MM.1S (cell line): ENCODE data around the gene NIPBL.
"Not testable (repeated sequence)": the region's sequence is repeated elsewhere in the genome, so short reads cannot be mapped to it uniquely, and the experiment has no call there.

ENCODE experiments used
- DNase-seq: peaks from one replicate; pipeline ENCODE4 v3.0.0-alpha.2; 2015
- H2AFZ ChIP-seq: fragments of 300-600 bp; sonication (generic); 2 replicates; pipeline ENCODE4 v1.6.0; 2016; ENCODE audit warnings: antibody characterized with exemption, low read length
- H3F3A ChIP-seq: fragments of 300-600 bp; sonication (generic); 2 replicates; pipeline ENCODE4 v1.6.1; 2016; ENCODE audit warnings: mild to moderate bottlenecking, antibody characterized with exemption, low read length, moderate library complexity, mixed read lengths; ENCODE audit not compliant: insufficient read depth
- H3K27ac ChIP-seq: fragments of 300-600 bp; sonication (generic); 2 replicates; pipeline ENCODE4 v1.5.1; 2016; ENCODE audit warnings: mild to moderate bottlenecking, low read length
- H3K27me3 ChIP-seq: fragments of 300-600 bp; sonication (generic); replicated peaks from 2 replicates; pipeline ENCODE4 v1.6.0; 2016; ENCODE audit warnings: low read length; ENCODE audit not compliant: insufficient read depth
- H3K36me3 ChIP-seq: fragments of 300-600 bp; sonication (generic); replicated peaks from 2 replicates; pipeline ENCODE4 v1.6.1; 2016; ENCODE audit warnings: mild to moderate bottlenecking, low read length, mixed read lengths; ENCODE audit not compliant: insufficient read depth
- H3K4me1 ChIP-seq: fragments of 300-600 bp; sonication (generic); 2 replicates; pipeline ENCODE4 v1.6.1; 2016; ENCODE audit warnings: low read length, mixed read lengths
- H3K4me2 ChIP-seq: fragments of 300-600 bp; sonication (generic); 2 replicates; pipeline ENCODE4 v1.6.0; 2016; ENCODE audit warnings: low read depth, low read length
- H3K4me3 ChIP-seq: fragments of 300-600 bp; sonication (generic); 2 replicates; pipeline ENCODE4 v1.5.1; 2016; ENCODE audit warnings: low read length, mixed read lengths
- H3K79me2 ChIP-seq: fragments of 300-600 bp; sonication (generic); 2 replicates; pipeline ENCODE4 v1.6.1; 2016; ENCODE audit warnings: mixed run types, low read length, mixed read lengths
- H3K9ac ChIP-seq: fragments of 300-600 bp; sonication (generic); 2 replicates; pipeline ENCODE4 v1.6.1; 2016; ENCODE audit warnings: low read length, mixed read lengths
- H3K9me2 ChIP-seq: fragments of 300-600 bp; sonication (generic); replicated peaks from 2 replicates; pipeline ENCODE4 v1.6.1; 2016; ENCODE audit warnings: mild to moderate bottlenecking, low read length, mixed read lengths; ENCODE audit not compliant: insufficient read depth
- H3K9me3 ChIP-seq: fragments of 300-600 bp; sonication (generic); replicated peaks from 2 replicates; pipeline ENCODE4 v1.6.1; 2016; ENCODE audit warnings: mild to moderate bottlenecking, low read length, mixed read lengths; ENCODE audit not compliant: insufficient read depth
- H4K20me1 ChIP-seq: fragments of 300-600 bp; sonication (generic); 2 replicates; pipeline ENCODE4 v1.6.1; 2016; ENCODE audit warnings: mild to moderate bottlenecking, low read length, moderate library complexity, mixed read lengths; ENCODE audit not compliant: insufficient read depth
- EZH2 ChIP-seq: fragments of 300-600 bp; sonication (generic); optimal IDR thresholded peaks from 2 replicates; pipeline ENCODE3; 2017; ENCODE audit warnings: low read depth, mild to moderate bottlenecking, antibody characterized with exemption, low read length, mixed read lengths
- EZH2phosphoT487 ChIP-seq: fragments of 300-600 bp; sonication (generic); IDR thresholded peaks from 2 replicates; pipeline ENCODE4 v1.6.1; 2018; ENCODE audit warnings: antibody characterized with exemption, low read length
- TF ChIP-seq, protein P1 (sequence below): fragments of 300-600 bp; sonication (generic); IDR thresholded peaks from 2 replicates; pipeline ENCODE4 v1.5.1; 2016; ENCODE audit warnings: antibody characterized with exemption, low read length, mixed read lengths

The NIPBL gene

DNA sequence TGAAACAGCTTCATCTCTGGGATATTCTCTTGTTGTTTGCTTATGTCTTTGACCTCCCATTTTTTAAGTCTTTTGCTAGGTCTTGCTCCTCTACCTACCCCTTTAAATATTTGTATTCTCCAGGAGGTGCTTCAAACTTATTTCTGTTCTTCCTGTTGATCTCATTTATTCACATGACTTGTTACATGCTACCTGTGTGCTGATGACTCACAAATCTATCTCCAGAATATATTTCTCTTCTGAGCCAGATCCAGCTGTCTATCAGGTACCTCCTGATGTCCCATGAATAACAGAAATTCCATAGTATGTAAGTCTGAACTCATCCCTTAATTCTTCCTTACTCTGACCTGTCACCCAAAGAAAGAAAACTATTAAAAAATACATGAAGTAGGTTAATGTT lies 11.0 kb downstream of the NIPBL start:
- TF ChIP-seq EZH2phosphoT487: no peak
- no peak for TF ChIP-seq EZH2
- TF ChIP-seq, protein P1, sequence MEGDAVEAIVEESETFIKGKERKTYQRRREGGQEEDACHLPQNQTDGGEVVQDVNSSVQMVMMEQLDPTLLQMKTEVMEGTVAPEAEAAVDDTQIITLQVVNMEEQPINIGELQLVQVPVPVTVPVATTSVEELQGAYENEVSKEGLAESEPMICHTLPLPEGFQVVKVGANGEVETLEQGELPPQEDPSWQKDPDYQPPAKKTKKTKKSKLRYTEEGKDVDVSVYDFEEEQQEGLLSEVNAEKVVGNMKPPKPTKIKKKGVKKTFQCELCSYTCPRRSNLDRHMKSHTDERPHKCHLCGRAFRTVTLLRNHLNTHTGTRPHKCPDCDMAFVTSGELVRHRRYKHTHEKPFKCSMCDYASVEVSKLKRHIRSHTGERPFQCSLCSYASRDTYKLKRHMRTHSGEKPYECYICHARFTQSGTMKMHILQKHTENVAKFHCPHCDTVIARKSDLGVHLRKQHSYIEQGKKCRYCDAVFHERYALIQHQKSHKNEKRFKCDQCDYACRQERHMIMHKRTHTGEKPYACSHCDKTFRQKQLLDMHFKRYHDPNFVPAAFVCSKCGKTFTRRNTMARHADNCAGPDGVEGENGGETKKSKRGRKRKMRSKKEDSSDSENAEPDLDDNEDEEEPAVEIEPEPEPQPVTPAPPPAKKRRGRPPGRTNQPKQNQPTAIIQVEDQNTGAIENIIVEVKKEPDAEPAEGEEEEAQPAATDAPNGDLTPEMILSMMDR: no peak
- no peak for DNase-seq
- Histone ChIP-seq H3K79me2 (peaks cover 95% of the 10 kb centered on the region), H3K27me3 (no peaks in the 10 kb centered on the region), H3K9me3 (no peaks in the 10 kb centered on the region), H3K4me1 (peaks cover 11% of the 10 kb centered on the region), H3K4me3 (no peak overlapping the region), H3K9me2 (no peaks in the 10 kb centered on the region), H3K27ac (no peak overlapping the region), H3K4me2 (peak overlapping the region; percentile 25; the same call in 1 of the 2 replicates), H3K36me3 (no peaks in the 10 kb centered on the region), H4K20me1 (peaks cover 36% of the 10 kb centered on the region), H3F3A (no peaks in the 10 kb centered on the region), H2AFZ (no peak overlapping the region), H3K9ac (no peak overlapping the region)

DNA sequence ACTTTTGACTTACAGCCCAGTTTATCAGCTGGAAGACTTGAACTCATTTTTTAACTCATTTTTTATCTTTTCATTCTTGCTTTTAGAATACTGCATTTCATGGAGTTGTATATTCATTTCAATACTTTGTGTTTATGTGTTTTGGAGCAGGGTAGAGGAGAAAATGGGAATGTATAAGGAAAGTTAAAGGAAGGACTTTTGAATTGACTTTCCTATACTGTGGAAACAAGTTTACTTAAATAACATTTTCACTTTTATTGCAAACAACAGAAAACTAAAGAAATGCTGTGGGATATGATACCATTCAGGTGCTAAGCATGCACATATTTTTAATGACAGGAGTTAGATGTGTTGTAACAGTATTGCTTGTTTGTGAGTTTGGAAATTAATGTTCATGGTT lies 11.7 kb downstream of the NIPBL start:
- H3K4me2 ChIP-seq: no peak overlapping the region
- no peaks in the 10 kb centered on the region for H3K36me3 ChIP-seq
- no peaks in the 10 kb centered on the region for H3F3A ChIP-seq
- H3K27me3 ChIP-seq: no peaks in the 10 kb centered on the region
- H3K9me2 ChIP-seq: no peaks in the 10 kb centered on the region
- no peak overlapping the region for H2AFZ ChIP-seq
- DNase-seq: no peak
- H3K9me3 ChIP-seq: no peaks in the 10 kb centered on the region
- no peak overlapping the region for H3K27ac ChIP-seq
- TF ChIP-seq EZH2: no peak
- no peak for TF ChIP-seq EZH2phosphoT487
- TF ChIP-seq, protein P1: no peak
- H3K4me1 ChIP-seq: peaks cover 11% of the 10 kb centered on the region
- H3K9ac ChIP-seq: no peak overlapping the region
- peaks cover 33% of the 10 kb centered on the region for H4K20me1 ChIP-seq
- H3K79me2 ChIP-seq: peaks cover 93% of the 10 kb centered on the region
- H3K4me3 ChIP-seq: no peak overlapping the region

DNA sequence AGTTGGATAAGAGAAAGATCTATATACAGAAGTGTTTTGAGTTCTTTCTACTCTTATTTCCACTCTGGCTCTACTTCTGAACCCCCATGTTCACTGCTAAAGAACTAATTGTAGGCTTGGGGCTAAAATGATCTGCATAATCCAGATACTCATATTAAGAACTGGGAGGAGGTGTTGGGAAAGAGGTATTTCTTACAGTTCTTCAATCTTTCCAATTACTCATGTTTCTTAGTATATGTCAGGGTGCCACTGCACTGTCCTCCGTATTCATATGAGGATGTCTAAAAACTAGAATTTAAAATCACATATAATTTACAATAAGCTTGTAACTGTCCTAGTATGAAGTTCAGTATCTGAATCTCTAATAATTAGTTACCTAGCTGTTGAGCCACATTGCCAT lies 12.7 kb downstream of the NIPBL start:
- H2AFZ ChIP-seq: no peak overlapping the region
- peaks cover 11% of the 10 kb centered on the region for H3K4me1 ChIP-seq
- no peaks in the 10 kb centered on the region for H3K9me3 ChIP-seq
- H3K9ac ChIP-seq: no peak overlapping the region
- peaks cover 93% of the 10 kb centered on the region for H3K79me2 ChIP-seq
- no peaks in the 10 kb centered on the region for H3K27me3 ChIP-seq
- H3F3A ChIP-seq: no peaks in the 10 kb centered on the region
- TF ChIP-seq, protein P1: no peak
- no peak for TF ChIP-seq EZH2
- no peak overlapping the region for H3K4me2 ChIP-seq
- no peak overlapping the region for H3K4me3 ChIP-seq
- no peak for DNase-seq
- H3K27ac ChIP-seq: no peak overlapping the region
- no peaks in the 10 kb centered on the region for H3K9me2 ChIP-seq
- H4K20me1 ChIP-seq: peaks cover 34% of the 10 kb centered on the region
- no peaks in the 10 kb centered on the region for H3K36me3 ChIP-seq

DNA sequence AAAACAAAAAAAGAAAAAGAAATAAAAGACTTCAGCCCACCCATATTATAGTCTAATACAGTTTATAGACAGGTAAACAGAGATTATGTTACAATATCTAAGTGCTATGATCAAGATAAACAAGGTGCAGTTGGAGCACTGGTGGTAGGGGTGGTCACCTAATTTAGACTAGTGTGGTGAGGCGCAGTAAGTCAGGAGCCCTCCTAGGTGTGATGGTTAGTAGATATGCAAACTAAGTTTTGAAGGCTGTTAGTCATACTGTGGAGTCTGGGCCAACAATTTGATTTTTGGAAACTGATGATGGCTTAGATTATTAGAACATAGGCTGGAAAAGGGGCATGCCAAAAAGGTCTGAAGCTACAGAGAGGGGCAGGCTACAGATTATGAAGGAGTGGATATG lies 14.7 kb downstream of the NIPBL start:
- H3K79me2 ChIP-seq: peaks cover 93% of the 10 kb centered on the region
- no peaks in the 10 kb centered on the region for H3F3A ChIP-seq
- DNase-seq: no peak
- TF ChIP-seq EZH2phosphoT487 (no peak), EZH2 (no peak)
- TF ChIP-seq, protein P1: no peak
- no peak overlapping the region for H3K4me3 ChIP-seq
- H3K4me1 ChIP-seq: peaks cover 11% of the 10 kb centered on the region
- no peak overlapping the region for H3K27ac ChIP-seq
- no peaks in the 10 kb centered on the region for H3K9me2 ChIP-seq
- no peak overlapping the region for H3K4me2 ChIP-seq
- no peaks in the 10 kb centered on the region for H3K9me3 ChIP-seq
- no peak overlapping the region for H2AFZ ChIP-seq
- peaks cover 34% of the 10 kb centered on the region for H4K20me1 ChIP-seq
- no peaks in the 10 kb centered on the region for H3K27me3 ChIP-seq
- no peak overlapping the region for H3K9ac ChIP-seq
- H3K36me3 ChIP-seq: no peaks in the 10 kb centered on the region

DNA sequence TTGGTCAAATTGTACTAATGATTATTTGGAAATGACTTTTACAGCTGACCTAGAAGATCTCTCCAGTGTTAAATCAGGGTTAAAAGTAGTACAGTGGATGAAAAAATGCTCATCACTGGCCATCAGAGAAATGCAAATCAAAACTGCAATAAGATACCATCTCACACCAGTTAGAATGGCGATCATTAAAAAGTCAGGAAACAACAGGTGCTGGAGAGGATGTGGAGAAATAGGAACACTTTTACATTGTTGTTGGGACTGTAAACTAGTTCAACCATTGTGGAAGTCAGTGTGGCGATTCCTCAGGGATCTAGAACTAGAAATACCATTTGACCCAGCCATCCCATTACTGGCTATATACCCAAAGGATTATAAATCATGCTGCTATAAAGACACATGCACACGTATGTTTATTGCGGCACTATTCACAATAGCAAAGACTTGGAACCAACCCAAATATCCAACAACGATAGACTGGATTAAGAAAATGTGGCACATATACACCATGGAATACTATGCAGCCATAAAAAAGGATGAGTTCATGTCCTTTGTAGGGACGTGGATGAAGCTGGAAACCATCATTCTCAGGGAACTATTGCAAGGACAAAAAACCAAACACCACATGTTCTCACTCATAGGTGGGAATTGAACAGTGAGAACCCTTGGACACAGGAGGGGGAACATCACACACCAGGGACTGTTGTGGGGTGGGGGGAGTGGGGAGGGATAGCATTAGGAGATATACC lies 15.7 kb downstream of the NIPBL start:
- H3K27ac ChIP-seq, H3F3A ChIP-seq, H3K36me3 ChIP-seq, DNase-seq, H3K4me2 ChIP-seq, H3K27me3 ChIP-seq, H3K4me3 ChIP-seq, H3K9me3 ChIP-seq, H3K9ac ChIP-seq, H3K4me1 ChIP-seq, H2AFZ ChIP-seq, H3K9me2 ChIP-seq: not testable (repeated sequence)
- Histone ChIP-seq H4K20me1 (peaks cover 32% of the 10 kb centered on the region), H3K79me2 (peaks cover 93% of the 10 kb centered on the region)
